ENCODE measurements around the gene KCTD1. TPM values are rescaled to one million over a fixed set of nuclear protein-coding genes. Genes with fewer than 3 reads are reported as not detected.
A peak's percentile ranks its signal among the peaks of the same experiment; 100 is the strongest.

KCTD1 gene
- total RNA-seq, 1 donor from 2014 or later = 83.8 TPM

GRCh38 chr18:26574958-26575864, 26.9 kb upstream of the KCTD1 start:
- no peak for TF ChIP-seq CTCF (conservative IDR thresholded peaks at IDR 0.05)
- no peaks in the 10 kb centered on the region for H3K27me3 Mint-ChIP-seq

DNA sequence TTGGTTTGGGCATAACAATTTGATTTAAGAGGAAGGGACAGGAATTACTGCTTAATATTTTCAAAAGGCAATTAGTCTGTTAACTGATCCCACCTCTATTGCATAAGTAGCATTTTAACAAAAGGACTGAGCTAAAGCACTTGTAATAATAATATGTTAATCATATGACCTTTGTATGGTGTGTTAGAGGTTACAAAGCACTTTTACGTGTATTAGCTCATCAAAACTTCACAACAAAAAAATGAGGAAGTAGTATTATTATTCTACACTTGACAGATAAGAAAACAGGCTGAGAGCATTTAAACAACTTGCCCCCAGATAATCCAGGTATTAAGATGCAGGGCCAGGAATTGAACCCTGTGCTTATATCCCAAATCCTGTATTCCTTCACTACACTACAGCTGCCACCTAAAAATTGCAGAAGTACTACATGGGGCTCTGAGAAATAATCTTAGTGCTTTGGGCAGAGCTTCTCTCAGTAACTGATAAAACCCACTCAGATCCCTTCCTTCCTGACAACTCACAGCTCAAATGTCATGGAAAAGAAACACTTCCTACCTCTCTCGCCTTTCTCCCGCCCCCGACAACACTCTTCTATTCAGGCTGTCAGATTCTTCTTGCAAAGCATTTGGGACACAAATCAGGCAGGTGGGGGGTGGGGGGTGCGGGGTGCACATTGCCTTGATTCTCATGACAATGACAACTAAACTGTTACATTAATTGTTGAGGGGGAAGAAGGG, 20.7 kb upstream of the KCTD1 start:
- Mint-ChIP-seq H3K36me3 (peaks cover 3% of the 10 kb centered on the region), H3K27ac (peak overlapping the region; percentile 20), H3K4me3 (no peak overlapping the region), H3K27me3 (no peaks in the 10 kb centered on the region), H3K4me1 (ENCODE audit: unreplicated experiment) (peaks cover 30% of the 10 kb centered on the region), H3K9me3 (no peaks in the 10 kb centered on the region)
- no peak for TF ChIP-seq CTCF (conservative IDR thresholded peaks at IDR 0.05)
- no peak for DNase-seq (ENCODE audit: extremely low spot score, unreplicated experiment)

More at GRCh38 chr18:26574958-26575864, 26.9 kb upstream of the KCTD1 start:
- Mint-ChIP-seq H3K4me1 (ENCODE audit: unreplicated experiment) (peaks cover 20% of the 10 kb centered on the region), H3K27ac (peak overlapping the region; percentile 89), H3K9me3 (no peaks in the 10 kb centered on the region), H3K36me3 (no peaks in the 10 kb centered on the region), H3K4me3 (peak overlapping the region; percentile 86)
- DNase-seq (ENCODE audit: extremely low spot score, unreplicated experiment) = no peak

DNA sequence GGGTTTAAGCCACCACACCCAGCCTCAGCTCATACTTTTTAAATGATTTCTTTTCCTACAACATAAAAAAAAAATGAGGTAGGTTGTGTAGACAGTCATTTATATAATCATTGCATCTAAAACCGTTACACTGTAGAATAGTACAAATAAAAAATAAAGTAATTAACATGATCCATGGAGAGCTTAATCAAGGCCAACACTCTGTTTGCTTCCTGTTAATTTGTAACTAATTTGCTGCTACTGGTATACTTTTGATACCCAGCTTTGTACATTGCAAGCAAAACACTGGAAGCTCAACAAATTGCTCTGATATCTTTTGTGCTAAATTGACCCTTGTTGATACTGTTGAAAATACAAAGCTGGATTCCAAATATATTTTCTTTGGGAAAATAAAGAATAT, 20.2 kb upstream of the KCTD1 start:
- no peak for DNase-seq (ENCODE audit: extremely low spot score, unreplicated experiment)
- Mint-ChIP-seq H3K36me3 (peaks cover 4% of the 10 kb centered on the region), H3K27ac (no peak overlapping the region), H3K9me3 (no peaks in the 10 kb centered on the region), H3K27me3 (no peaks in the 10 kb centered on the region), H3K4me1 (ENCODE audit: unreplicated experiment) (peaks cover 30% of the 10 kb centered on the region), H3K4me3 (no peak overlapping the region)
- no peak for TF ChIP-seq CTCF (conservative IDR thresholded peaks at IDR 0.05)

GRCh38 chr18:26566874-26567555, 18.7 kb upstream of the KCTD1 start:
- peak; percentile 19 for TF ChIP-seq CTCF (conservative IDR thresholded peaks at IDR 0.05)
- Mint-ChIP-seq H3K27ac (no peak overlapping the region), H3K36me3 (peaks cover 12% of the 10 kb centered on the region), H3K27me3 (no peaks in the 10 kb centered on the region), H3K4me1 (ENCODE audit: unreplicated experiment) (peaks cover 30% of the 10 kb centered on the region), H3K4me3 (no peak overlapping the region), H3K9me3 (peaks cover 6% of the 10 kb centered on the region)
- no peak for DNase-seq (ENCODE audit: extremely low spot score, unreplicated experiment)

- Mint-ChIP-seq H3K4me1 (ENCODE audit: unreplicated experiment) (peaks cover 30% of the 10 kb centered on the region), H3K9me3 (peaks cover 6% of the 10 kb centered on the region), H3K36me3 (peaks cover 12% of the 10 kb centered on the region), H3K27ac (no peak overlapping the region), H3K4me3 (no peak overlapping the region), H3K27me3 (no peaks in the 10 kb centered on the region)
- no peak for TF ChIP-seq CTCF (conservative IDR thresholded peaks at IDR 0.05)
- DNase-seq (ENCODE audit: extremely low spot score, unreplicated experiment) = no peak
These were observed 17.2 kb upstream of the KCTD1 start for GRCh38 chr18:26565514-26565913.

Measured in type B pancreatic cell (in vitro differentiated cells).